Muscle layer of colon (tissue), 2 donors: Measurements from ENCODE around the gene SOX12.

Source experiments
- H3K27ac ChIP-seq: one replicate; pipeline ENCODE4 v1.7.0; 2013; ENCODE audit warnings: low read depth, mild to moderate bottlenecking, low read length, moderate library complexity
- H3K27me3 ChIP-seq, 2 donors: one replicate each; pipeline ENCODE4 v1.7.0; 2013; ENCODE audit warnings: low read length in 2 of 2, mild to moderate bottlenecking in 2 of 2; ENCODE audit not compliant: insufficient read depth in 2 of 2, control insufficient read depth in 1 of 2
- H3K36me3 ChIP-seq: one replicate; pipeline ENCODE4 v1.7.0; 2013; ENCODE audit warnings: mild to moderate bottlenecking, low read length; ENCODE audit not compliant: insufficient read depth
- H3K4me1 ChIP-seq: one replicate; pipeline ENCODE4 v1.7.0; 2013; ENCODE audit warnings: mild to moderate bottlenecking, low read length; ENCODE audit not compliant: insufficient read depth
- H3K4me3 ChIP-seq, 2 donors: one replicate each; pipeline ENCODE4 v1.7.0; 2013; ENCODE audit warnings: low read length in 2 of 2, low read depth in 1 of 2, mild to moderate bottlenecking in 1 of 2, moderate library complexity in 1 of 2
- H3K9ac ChIP-seq: one replicate; pipeline ENCODE4 v1.7.0; 2013; ENCODE audit warnings: low read length
- H3K9me3 ChIP-seq: one replicate; pipeline ENCODE4 v1.7.0; 2013; ENCODE audit warnings: mild to moderate bottlenecking, low read length
- donor health status: abdominal sarcoma.
- donor health status: Adenocarcinoma of cecum.

Gene SOX12

GRCh38 chr20:290084-290831, 35.1 kb upstream of the SOX12 start, which contains the start of gene C20orf96:
Gene C20orf96, minus strand, starts transcription at chr20:290750. Its CDS starts 140 bp downstream, at chr20:290610.
- peak within 1 kb of the TSS; percentile 91 for H3K27ac ChIP-seq
- H3K36me3 ChIP-seq, result no peaks in the 10 kb centered on the region
- H3K9ac ChIP-seq, result peak within 1 kb of the TSS; percentile 75
- H3K4me1 ChIP-seq, result peaks cover 9% of the 10 kb centered on the region
- no peaks in the 10 kb centered on the region for H3K9me3 ChIP-seq
- H3K27me3 ChIP-seq, result no peaks in the 10 kb centered on the region
- peak within 1 kb of the TSS; percentile 81 to 91 for H3K4me3 ChIP-seq

GRCh38 chr20:294602-295001, 30.8 kb upstream of the SOX12 start:
- H3K9me3 ChIP-seq, result no peaks in the 10 kb centered on the region
- no peak overlapping the region for H3K4me3 ChIP-seq
- H3K27ac ChIP-seq, result no peak overlapping the region
- H3K9ac ChIP-seq, result no peak overlapping the region
- no peaks in the 10 kb centered on the region for H3K27me3 ChIP-seq
- H3K36me3 ChIP-seq, result no peaks in the 10 kb centered on the region
- H3K4me1 ChIP-seq, result peaks cover 20% of the 10 kb centered on the region

GRCh38 chr20:295804-296203, 29.5 kb upstream of the SOX12 start:
- Histone ChIP-seq H3K9me3 (no peaks in the 10 kb centered on the region), H3K4me1 (peaks cover 32% of the 10 kb centered on the region), H3K36me3 (no peaks in the 10 kb centered on the region), H3K4me3 (no peak overlapping the region), H3K9ac (no peak overlapping the region), H3K27me3 (no peaks in the 10 kb centered on the region), H3K27ac (no peak overlapping the region)

GRCh38 chr20:297098-297924, 28.0 kb upstream of the SOX12 start, which contains the start of gene ZCCHC3:
Gene ZCCHC3, plus strand, starts transcription at chr20:297570. Its CDS starts 17 bp downstream, at chr20:297587.
- H3K36me3 ChIP-seq, result peaks cover under 1% of the 10 kb centered on the region
- H3K4me1 ChIP-seq, result peaks cover 29% of the 10 kb centered on the region
- peak within 1 kb of the TSS; percentile 73 to 85 for H3K4me3 ChIP-seq
- peak within 1 kb of the TSS; percentile 76 for H3K9ac ChIP-seq
- H3K27me3 ChIP-seq, result no peaks in the 10 kb centered on the region
- H3K9me3 ChIP-seq, result no peaks in the 10 kb centered on the region
- H3K27ac ChIP-seq, result peak within 1 kb of the TSS; percentile 92

GRCh38 chr20:297925-298775, 27.2 kb upstream of the SOX12 start:
- Histone ChIP-seq H3K4me1 (peaks cover 29% of the 10 kb centered on the region), H3K36me3 (peaks cover 8% of the 10 kb centered on the region), H3K27ac (peak overlapping the region; percentile 92), H3K9ac (peak overlapping the region; percentile 76), H3K4me3 (peak overlapping the region; percentile 73 to 85), H3K27me3 (no peaks in the 10 kb centered on the region), H3K9me3 (no peaks in the 10 kb centered on the region)

GRCh38 chr20:298776-299391, 26.5 kb upstream of the SOX12 start:
- Histone ChIP-seq H3K4me1 (peaks cover 29% of the 10 kb centered on the region), H3K4me3 (peak overlapping the region; percentile 73 to 85), H3K27ac (peak overlapping the region; percentile 92), H3K9ac (peak overlapping the region; percentile 76), H3K9me3 (no peaks in the 10 kb centered on the region), H3K36me3 (peaks cover 8% of the 10 kb centered on the region), H3K27me3 (no peaks in the 10 kb centered on the region)

GRCh38 chr20:300345-300990, 24.9 kb upstream of the SOX12 start:
- Histone ChIP-seq H3K9ac (no peak overlapping the region), H3K9me3 (no peaks in the 10 kb centered on the region), H3K27me3 (no peaks in the 10 kb centered on the region), H3K4me3 (peak overlapping the region in 1 of 2 donors; percentile 85), H3K36me3 (peaks cover 8% of the 10 kb centered on the region), H3K27ac (no peak overlapping the region), H3K4me1 (peaks cover 29% of the 10 kb centered on the region)

- Histone ChIP-seq H3K4me3 (no peak overlapping the region), H3K27me3 (no peaks in the 10 kb centered on the region), H3K27ac (no peak overlapping the region), H3K9me3 (no peaks in the 10 kb centered on the region), H3K4me1 (peaks cover 25% of the 10 kb centered on the region), H3K36me3 (peaks cover 8% of the 10 kb centered on the region), H3K9ac (no peak overlapping the region)
Measured at GRCh38 chr20:301886-302848, 23.2 kb upstream of the SOX12 start.

GRCh38 chr20:305745-306144, 19.6 kb upstream of the SOX12 start:
- no peak overlapping the region for H3K9ac ChIP-seq
- H3K9me3 ChIP-seq, result no peaks in the 10 kb centered on the region
- peaks cover 15% of the 10 kb centered on the region for H3K4me1 ChIP-seq
- H3K27ac ChIP-seq, result no peak overlapping the region
- peaks cover 8% of the 10 kb centered on the region for H3K36me3 ChIP-seq
- H3K27me3 ChIP-seq, result no peaks in the 10 kb centered on the region
- no peak overlapping the region for H3K4me3 ChIP-seq
